8988T (cell line): ENCODE measurements around the gene CNEP1R1.

Experiments
- DNase-seq: peaks from one replicate; pipeline ENCODE4 v3.0.0; 2011

CNEP1R1 gene

GRCh38 chr16:50065624-50066481 lies 40.8 kb downstream of the CNEP1R1 start, which contains the start of gene HEATR3:
Gene HEATR3, plus strand, starts transcription at chr16:50065970. Its CDS starts 162 bp downstream, at chr16:50066132.
- peak; percentile 97 for DNase-seq

- no peak for DNase-seq
These were observed 41.7 kb downstream of the CNEP1R1 start for GRCh38 chr16:50066482-50067289.

- DNase-seq, result no peak
These were observed 42.3 kb downstream of the CNEP1R1 start for GRCh38 chr16:50067290-50067853.

- DNase-seq, result no peak
These were observed 43.5 kb downstream of the CNEP1R1 start for GRCh38 chr16:50068550-50068949.

- no peak for DNase-seq
These were observed 44.0 kb downstream of the CNEP1R1 start for GRCh38 chr16:50069060-50069459.

- DNase-seq, result no peak
These were observed 46.1 kb downstream of the CNEP1R1 start for GRCh38 chr16:50071075-50071671.

GRCh38 chr16:50072730-50073129 lies 47.7 kb downstream of the CNEP1R1 start:
- no peak for DNase-seq

GRCh38 chr16:50079397-50080140 lies 54.5 kb downstream of the CNEP1R1 start:
- no peak for DNase-seq

- DNase-seq, result no peak
These were observed 56.5 kb downstream of the CNEP1R1 start for GRCh38 chr16:50081428-50082018.

- DNase-seq, result no peak
These were observed 59.0 kb downstream of the CNEP1R1 start for GRCh38 chr16:50083996-50084395.

- DNase-seq, result no peak
These were observed 61.2 kb downstream of the CNEP1R1 start for GRCh38 chr16:50086176-50086575.
